ENCODE data around the gene EIF3A. TPM values are rescaled to one million over a fixed set of nuclear protein-coding genes. Genes with fewer than 3 reads are reported as not detected.
A peak's percentile ranks its signal among the peaks of the same experiment; 100 is the strongest.
"Not testable (repeated sequence)": the region's sequence is repeated elsewhere in the genome, so short reads cannot be mapped to it uniquely, and the experiment has no call there.

Gene EIF3A
- total RNA-seq, 1 donor from 2014 or later: 181 TPM

GRCh38 chr10:119107106-119107505 is 26.5 kb upstream of the EIF3A start:
- H3K27ac Mint-ChIP-seq; DNase-seq (ENCODE audit: low spot score); H3K4me3 Mint-ChIP-seq; H3K27me3 Mint-ChIP-seq (ENCODE audit: insufficient read depth); intact Hi-C loops (cut with micrococcal nuclease); H3K9me3 Mint-ChIP-seq: not testable (repeated sequence)
- peaks cover 15% of the 10 kb centered on the region for H3K36me3 Mint-ChIP-seq (ENCODE audit: low read depth)
- H3K4me1 Mint-ChIP-seq (ENCODE audit: low read depth): peaks cover 12% of the 10 kb centered on the region

GRCh38 chr10:119105899-119106298 is 25.3 kb upstream of the EIF3A start:
- H3K27me3 Mint-ChIP-seq (ENCODE audit: insufficient read depth); DNase-seq (ENCODE audit: low spot score); H3K9me3 Mint-ChIP-seq; intact Hi-C loops (cut with micrococcal nuclease); H3K27ac Mint-ChIP-seq: not testable (repeated sequence)
- Mint-ChIP-seq H3K36me3 (ENCODE audit: low read depth) (peaks cover 12% of the 10 kb centered on the region), H3K4me1 (ENCODE audit: low read depth) (peaks cover 14% of the 10 kb centered on the region), H3K4me3 (peak overlapping the region; percentile 87)

- no peak for DNase-seq (ENCODE audit: low spot score)
- Mint-ChIP-seq H3K9me3 (no peaks in the 10 kb centered on the region), H3K36me3 (ENCODE audit: low read depth) (peaks cover 11% of the 10 kb centered on the region), H3K4me1 (ENCODE audit: low read depth) (peaks cover 21% of the 10 kb centered on the region), H3K4me3 (peak overlapping the region; percentile 87), H3K27ac (peak overlapping the region; percentile 80), H3K27me3 (ENCODE audit: insufficient read depth) (no peaks in the 10 kb centered on the region)
- intact Hi-C loops (cut with micrococcal nuclease): no loop called here
Measured at GRCh38 chr10:119105155-119105554, 24.5 kb upstream of the EIF3A start.

DNA sequence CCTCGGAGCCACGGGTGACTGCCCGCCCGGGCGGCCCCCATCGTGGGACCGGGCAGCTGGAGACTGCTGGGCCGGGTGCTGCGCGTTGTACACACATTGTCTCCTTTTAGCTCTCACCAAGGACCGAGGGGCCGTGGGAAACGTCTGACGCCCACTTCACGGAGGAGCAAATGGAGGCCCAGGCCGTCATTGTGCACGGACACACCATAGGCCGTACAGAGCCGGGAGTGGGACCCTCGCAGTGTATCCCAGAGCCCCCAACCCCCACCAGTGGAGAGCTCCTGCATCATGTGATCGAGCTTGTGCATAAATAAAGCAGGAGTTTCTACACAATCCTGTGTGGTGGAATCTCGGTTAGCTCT is 24.0 kb upstream of the EIF3A start:
- peaks cover 7% of the 10 kb centered on the region for H3K36me3 Mint-ChIP-seq (ENCODE audit: low read depth)
- DNase-seq (ENCODE audit: low spot score): no peak
- H3K4me1 Mint-ChIP-seq (ENCODE audit: low read depth): peaks cover 22% of the 10 kb centered on the region
- intact Hi-C loops (cut with micrococcal nuclease): loop anchor here (1.0 to 5.0 kb wide), 5 partner anchors 24 to 437 kb away; partner anchors contain the start of genes CACUL1, EIF3A and SFXN4
- no peak overlapping the region for H3K27ac Mint-ChIP-seq
- H3K9me3 Mint-ChIP-seq: no peaks in the 10 kb centered on the region
- no peaks in the 10 kb centered on the region for H3K27me3 Mint-ChIP-seq (ENCODE audit: insufficient read depth)
- peak overlapping the region; percentile 87 for H3K4me3 Mint-ChIP-seq

DNA sequence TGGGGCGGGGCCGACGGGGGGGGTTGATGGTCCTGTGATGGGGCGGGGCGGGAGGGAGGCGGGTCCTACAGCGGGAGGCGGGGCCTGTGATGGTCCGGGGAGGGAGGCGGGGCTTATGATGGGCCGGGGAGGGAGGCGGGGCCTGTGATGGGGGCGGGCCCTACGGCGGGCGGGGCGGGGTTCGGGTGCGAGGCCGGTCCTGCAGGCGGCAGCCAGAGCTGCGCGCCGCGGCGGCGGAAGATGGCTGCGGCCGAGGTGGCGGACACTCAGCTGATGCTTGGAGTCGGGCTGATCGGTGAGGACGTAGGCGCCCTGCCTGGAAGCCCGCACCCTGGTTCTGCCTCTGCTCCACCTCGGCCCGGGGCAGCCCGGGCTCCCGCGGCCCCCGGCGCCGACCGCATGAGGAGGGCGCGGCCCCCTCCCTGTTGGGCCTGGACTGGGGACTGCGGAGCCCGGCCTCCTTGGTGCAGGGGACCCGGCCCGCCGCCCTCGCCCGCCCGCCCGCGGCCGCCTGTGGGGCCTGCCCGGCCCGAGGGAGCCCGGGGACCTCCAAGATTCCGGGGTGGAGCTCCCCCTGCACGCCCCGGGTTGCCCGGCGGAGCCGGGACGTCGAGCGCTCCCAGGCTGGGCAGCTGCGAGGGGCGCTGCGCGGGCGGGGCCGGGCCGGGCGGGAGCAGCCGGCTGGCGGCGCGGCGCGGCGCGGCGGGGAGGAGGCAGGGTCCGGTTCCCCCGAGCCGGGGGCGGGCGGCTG is 23.5 kb upstream of the EIF3A start, which contains the start of gene DENND10:
Gene DENND10, plus strand, starts transcription at position 211 of the 751 bp plus-strand sequence. Its CDS starts 30 bp downstream, at position 241.
- DNase-seq (ENCODE audit: low spot score): peak; percentile 68
- peaks cover 7% of the 10 kb centered on the region for H3K36me3 Mint-ChIP-seq (ENCODE audit: low read depth)
- H3K27me3 Mint-ChIP-seq (ENCODE audit: insufficient read depth): no peaks in the 10 kb centered on the region
- H3K4me3 Mint-ChIP-seq: peak within 1 kb of the TSS; percentile 87
- intact Hi-C loops (cut with micrococcal nuclease): loop anchor here (1.0 to 5.0 kb wide), 7 partner anchors 24 to 621 kb away; partner anchors contain the start of genes CACUL1, EIF3A, PRDX3 and SFXN4
- peaks cover 22% of the 10 kb centered on the region for H3K4me1 Mint-ChIP-seq (ENCODE audit: low read depth)
- no peaks in the 10 kb centered on the region for H3K9me3 Mint-ChIP-seq
- peak within 1 kb of the TSS; percentile 58 for H3K27ac Mint-ChIP-seq

- DNase-seq (ENCODE audit: low spot score): no peak
- Mint-ChIP-seq H3K4me3 (peak overlapping the region; percentile 79), H3K27me3 (ENCODE audit: insufficient read depth) (no peaks in the 10 kb centered on the region), H3K36me3 (ENCODE audit: low read depth) (peaks cover 5% of the 10 kb centered on the region), H3K9me3 (no peaks in the 10 kb centered on the region), H3K4me1 (ENCODE audit: low read depth) (peaks cover 22% of the 10 kb centered on the region), H3K27ac (peak overlapping the region; percentile 58)
- intact Hi-C loops (cut with micrococcal nuclease): loop anchor here (1.0 to 5.0 kb wide), 3 partner anchors 75 to 622 kb away; partner anchors contain the start of genes CACUL1 and PRDX3
Measured at GRCh38 chr10:119103241-119103902, 22.8 kb upstream of the EIF3A start.

DNA sequence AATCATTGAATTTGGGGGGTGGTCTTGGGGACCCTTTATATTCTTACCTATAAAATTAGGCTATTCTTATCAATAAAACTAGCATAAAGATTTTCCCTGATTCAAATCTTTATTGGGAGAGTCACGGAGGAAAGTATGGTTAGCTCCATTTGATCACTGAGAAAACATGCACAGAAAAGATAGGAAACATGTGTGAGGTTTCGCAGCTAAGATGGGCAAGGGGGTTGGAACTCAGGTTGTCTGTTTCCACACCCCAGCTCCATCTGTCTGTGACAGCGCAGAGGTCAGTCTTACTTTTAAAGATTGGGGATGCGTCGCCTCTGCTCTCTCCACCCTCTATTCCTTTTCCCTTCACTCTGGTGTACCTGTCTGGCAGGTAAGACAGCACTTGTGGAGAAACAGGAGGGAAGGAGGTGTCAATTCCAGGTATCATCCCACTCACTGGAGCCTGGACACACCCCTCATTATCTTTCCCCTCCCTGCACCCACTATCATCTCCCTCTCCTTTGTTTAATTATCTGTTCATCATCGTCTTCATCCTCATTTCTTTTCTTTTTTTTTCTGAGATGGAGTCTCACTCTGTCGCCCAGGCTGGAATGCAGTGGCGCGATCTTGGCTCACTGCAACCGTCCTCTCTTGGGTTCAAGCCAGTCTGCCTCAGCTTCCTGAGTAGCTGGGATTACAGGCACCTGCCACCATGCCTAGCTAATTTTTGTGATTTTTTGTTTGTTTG is 20.9 kb upstream of the EIF3A start:
- H3K4me3 Mint-ChIP-seq: no peak overlapping the region
- peaks cover 22% of the 10 kb centered on the region for H3K4me1 Mint-ChIP-seq (ENCODE audit: low read depth)
- H3K36me3 Mint-ChIP-seq (ENCODE audit: low read depth): no peaks in the 10 kb centered on the region
- H3K9me3 Mint-ChIP-seq: no peaks in the 10 kb centered on the region
- DNase-seq (ENCODE audit: low spot score): no peak
- intact Hi-C loops (cut with micrococcal nuclease): loop anchor here (5.0 kb wide), 1 partner anchor 349 kb away; the partner anchor contains the start of gene CACUL1
- H3K27ac Mint-ChIP-seq: no peak overlapping the region
- no peaks in the 10 kb centered on the region for H3K27me3 Mint-ChIP-seq (ENCODE audit: insufficient read depth)

GRCh38 chr10:119100434-119101238 is 20.0 kb upstream of the EIF3A start:
- DNase-seq (ENCODE audit: low spot score): no peak
- Mint-ChIP-seq H3K27me3 (ENCODE audit: insufficient read depth) (no peaks in the 10 kb centered on the region), H3K4me1 (ENCODE audit: low read depth) (peaks cover 28% of the 10 kb centered on the region), H3K36me3 (ENCODE audit: low read depth) (no peaks in the 10 kb centered on the region), H3K9me3 (no peaks in the 10 kb centered on the region), H3K27ac (no peak overlapping the region), H3K4me3 (no peak overlapping the region)
- intact Hi-C loops (cut with micrococcal nuclease): loop anchor here (5.0 kb wide), 1 partner anchor 348 kb away; the partner anchor contains the start of gene CACUL1

- peaks cover 24% of the 10 kb centered on the region for H3K4me1 Mint-ChIP-seq (ENCODE audit: low read depth)
- no peaks in the 10 kb centered on the region for H3K9me3 Mint-ChIP-seq
- no peaks in the 10 kb centered on the region for H3K27me3 Mint-ChIP-seq (ENCODE audit: insufficient read depth)
- intact Hi-C loops (cut with micrococcal nuclease): no loop called here
- DNase-seq (ENCODE audit: low spot score): no peak
- H3K27ac Mint-ChIP-seq: no peak overlapping the region
- H3K36me3 Mint-ChIP-seq (ENCODE audit: low read depth): no peaks in the 10 kb centered on the region
- no peak overlapping the region for H3K4me3 Mint-ChIP-seq
Measured at GRCh38 chr10:119098576-119098975, 18.0 kb upstream of the EIF3A start.

DNA sequence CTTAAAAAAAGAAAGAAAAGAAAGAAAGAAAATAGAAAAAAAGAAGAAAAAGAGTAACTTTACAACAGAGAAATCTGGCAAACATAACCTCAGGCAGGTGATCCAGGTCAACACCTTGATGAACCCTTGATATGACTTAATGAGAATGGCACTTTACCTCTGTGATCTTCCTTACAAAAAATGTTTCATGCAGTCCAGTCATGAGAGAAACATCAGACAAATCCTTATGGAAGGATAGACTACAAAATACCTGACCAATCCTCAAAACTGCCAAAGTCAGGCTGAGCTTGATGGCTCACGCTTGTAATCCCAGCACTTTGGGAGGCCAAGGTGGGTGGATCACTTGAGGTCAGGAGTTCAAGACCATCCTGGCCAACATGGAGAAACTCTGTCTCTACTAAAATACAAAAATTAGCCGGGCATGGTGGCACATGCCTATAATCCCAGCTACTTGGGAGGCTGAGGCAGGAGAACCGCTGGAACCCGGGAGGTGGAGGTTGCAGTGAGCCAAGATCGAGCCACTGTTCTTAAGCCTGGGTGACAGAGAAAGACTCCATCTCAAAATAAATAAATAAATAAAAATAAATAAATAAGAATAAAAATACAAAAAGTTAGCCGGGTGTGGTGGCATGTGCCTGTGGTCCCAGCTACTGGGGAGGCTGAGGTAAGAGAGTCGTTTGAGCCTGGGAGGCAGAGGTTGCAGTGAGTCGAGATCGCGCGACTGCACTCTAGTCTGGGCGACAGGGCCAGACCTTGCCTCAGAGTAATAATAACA is 16.2 kb upstream of the EIF3A start:
- H3K36me3 Mint-ChIP-seq (ENCODE audit: low read depth); DNase-seq (ENCODE audit: low spot score); H3K27me3 Mint-ChIP-seq (ENCODE audit: insufficient read depth); H3K4me3 Mint-ChIP-seq; H3K27ac Mint-ChIP-seq; H3K9me3 Mint-ChIP-seq; intact Hi-C loops (cut with micrococcal nuclease): not testable (repeated sequence)
- peaks cover 34% of the 10 kb centered on the region for H3K4me1 Mint-ChIP-seq (ENCODE audit: low read depth)

GRCh38 chr10:119095640-119096039 is 15.0 kb upstream of the EIF3A start:
- Mint-ChIP-seq H3K27ac (no peak overlapping the region), H3K36me3 (ENCODE audit: low read depth) (no peaks in the 10 kb centered on the region), H3K4me3 (no peak overlapping the region), H3K27me3 (ENCODE audit: insufficient read depth) (no peaks in the 10 kb centered on the region), H3K9me3 (no peaks in the 10 kb centered on the region), H3K4me1 (ENCODE audit: low read depth) (peaks cover 37% of the 10 kb centered on the region)
- DNase-seq (ENCODE audit: low spot score): no peak
- intact Hi-C loops (cut with micrococcal nuclease): no loop called here
